ENCODE data around the gene RHOT2. TPM values are rescaled to one million over a fixed set of nuclear protein-coding genes. Genes with fewer than 3 reads are reported as not detected.
"Not testable (repeated sequence)": the region's sequence is repeated elsewhere in the genome, so short reads cannot be mapped to it uniquely, and the experiment has no call there.

RHOT2 gene
- total RNA-seq, 1 donor from 2014 or later: 156 TPM

DNA sequence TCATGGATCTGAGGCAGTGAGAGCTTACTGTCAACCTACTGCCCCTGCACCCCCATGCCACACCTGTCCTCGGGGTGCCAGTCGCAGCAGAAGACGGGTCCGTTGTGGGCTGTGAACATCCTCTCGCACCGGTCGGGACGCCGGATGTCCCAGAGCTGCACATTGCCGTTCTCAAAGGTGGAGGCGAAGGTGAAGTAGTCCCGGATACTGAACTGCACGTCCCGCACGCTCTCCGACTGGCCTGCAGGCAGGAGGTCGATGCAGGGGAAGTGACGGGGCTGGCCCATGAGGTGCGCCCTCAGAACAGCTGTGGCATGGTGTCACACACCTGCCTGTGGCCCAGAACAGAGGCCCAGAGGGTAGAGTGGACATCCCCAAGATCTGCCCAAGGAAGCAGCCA is 19.6 kb downstream of the RHOT2 start:
- H3K27ac Mint-ChIP-seq: no peak overlapping the region
- peaks cover 11% of the 10 kb centered on the region for H3K4me1 Mint-ChIP-seq (ENCODE audit: low read depth)
- intact Hi-C loops (cut with micrococcal nuclease): no loop called here
- peaks cover 4% of the 10 kb centered on the region for H3K27me3 Mint-ChIP-seq (ENCODE audit: low read depth)
- no peaks in the 10 kb centered on the region for H3K9me3 Mint-ChIP-seq
- peaks cover 19% of the 10 kb centered on the region for H3K36me3 Mint-ChIP-seq (ENCODE audit: low read depth)
- no peak overlapping the region for H3K4me3 Mint-ChIP-seq (ENCODE audit: low read depth)
- no peak for DNase-seq (ENCODE audit: low spot score)

DNA sequence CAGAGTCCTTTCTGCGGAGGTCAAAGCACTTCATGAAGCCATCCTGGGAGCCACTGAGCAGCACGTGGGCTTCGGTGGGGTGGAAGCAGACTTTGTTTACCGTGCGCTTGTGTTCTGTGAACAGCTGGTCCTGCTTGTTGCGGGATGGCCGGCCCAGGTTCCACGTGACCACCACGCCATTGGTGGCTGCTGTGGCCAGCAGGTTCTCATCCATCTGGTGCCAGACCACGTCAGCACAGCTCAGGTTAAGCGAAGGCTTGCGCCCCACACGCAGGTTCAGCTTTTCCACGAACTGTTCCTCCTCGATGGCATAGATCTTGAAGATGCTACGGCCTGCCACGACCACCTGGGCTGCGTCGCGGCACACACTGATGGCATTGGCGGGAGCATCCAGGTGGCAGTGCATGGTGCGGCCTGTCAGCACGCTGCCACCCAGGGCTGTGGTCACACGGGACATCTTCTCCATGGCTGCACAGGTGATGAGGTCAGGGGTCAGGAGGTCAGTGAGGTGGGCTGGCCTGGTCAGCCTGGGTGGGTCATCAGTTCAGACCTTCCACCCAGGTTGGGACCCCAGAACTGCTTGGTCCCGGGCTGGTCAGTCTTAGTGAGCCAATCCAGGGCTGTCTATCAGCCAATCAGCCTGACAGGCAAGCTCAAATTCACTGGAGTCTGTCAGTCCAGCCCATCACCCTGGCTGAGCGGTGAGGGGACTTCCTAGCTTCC is 21.4 kb downstream of the RHOT2 start:
- H3K27ac Mint-ChIP-seq: peak overlapping the region; percentile 84
- peak overlapping the region; percentile 91 for H3K4me3 Mint-ChIP-seq (ENCODE audit: low read depth)
- intact Hi-C loops (cut with micrococcal nuclease): no loop called here
- no peaks in the 10 kb centered on the region for H3K9me3 Mint-ChIP-seq
- no peak for DNase-seq (ENCODE audit: low spot score)
- H3K36me3 Mint-ChIP-seq (ENCODE audit: low read depth): peaks cover 13% of the 10 kb centered on the region
- H3K4me1 Mint-ChIP-seq (ENCODE audit: low read depth): peaks cover 9% of the 10 kb centered on the region
- peaks cover 15% of the 10 kb centered on the region for H3K27me3 Mint-ChIP-seq (ENCODE audit: low read depth)

DNA sequence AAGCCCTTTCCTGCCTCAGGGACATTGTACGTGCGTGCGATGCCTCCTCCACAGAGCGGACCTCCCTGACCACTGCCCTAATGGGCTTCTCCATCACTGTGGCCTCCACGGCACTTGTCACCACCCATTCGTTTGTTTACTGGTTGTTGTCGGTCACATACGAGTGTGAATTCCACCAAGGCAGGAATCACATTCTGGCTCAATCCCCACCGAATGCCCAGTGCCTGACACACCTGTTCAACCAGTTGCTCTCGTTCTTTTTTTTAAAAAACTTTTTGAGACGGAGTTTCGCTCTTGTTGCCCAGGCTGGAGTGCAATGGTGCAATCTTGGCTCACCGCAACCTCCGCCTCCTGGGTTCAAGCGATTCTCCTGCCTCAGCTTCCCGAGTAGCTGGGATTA is 23.3 kb downstream of the RHOT2 start:
- peaks cover 15% of the 10 kb centered on the region for H3K27me3 Mint-ChIP-seq (ENCODE audit: low read depth)
- H3K36me3 Mint-ChIP-seq (ENCODE audit: low read depth); DNase-seq (ENCODE audit: low spot score); intact Hi-C loops (cut with micrococcal nuclease); H3K9me3 Mint-ChIP-seq: not testable (repeated sequence)
- peaks cover 13% of the 10 kb centered on the region for H3K4me1 Mint-ChIP-seq (ENCODE audit: low read depth)
- peak overlapping the region; percentile 70 for H3K27ac Mint-ChIP-seq
- H3K4me3 Mint-ChIP-seq (ENCODE audit: low read depth): peak overlapping the region; percentile 91

DNA sequence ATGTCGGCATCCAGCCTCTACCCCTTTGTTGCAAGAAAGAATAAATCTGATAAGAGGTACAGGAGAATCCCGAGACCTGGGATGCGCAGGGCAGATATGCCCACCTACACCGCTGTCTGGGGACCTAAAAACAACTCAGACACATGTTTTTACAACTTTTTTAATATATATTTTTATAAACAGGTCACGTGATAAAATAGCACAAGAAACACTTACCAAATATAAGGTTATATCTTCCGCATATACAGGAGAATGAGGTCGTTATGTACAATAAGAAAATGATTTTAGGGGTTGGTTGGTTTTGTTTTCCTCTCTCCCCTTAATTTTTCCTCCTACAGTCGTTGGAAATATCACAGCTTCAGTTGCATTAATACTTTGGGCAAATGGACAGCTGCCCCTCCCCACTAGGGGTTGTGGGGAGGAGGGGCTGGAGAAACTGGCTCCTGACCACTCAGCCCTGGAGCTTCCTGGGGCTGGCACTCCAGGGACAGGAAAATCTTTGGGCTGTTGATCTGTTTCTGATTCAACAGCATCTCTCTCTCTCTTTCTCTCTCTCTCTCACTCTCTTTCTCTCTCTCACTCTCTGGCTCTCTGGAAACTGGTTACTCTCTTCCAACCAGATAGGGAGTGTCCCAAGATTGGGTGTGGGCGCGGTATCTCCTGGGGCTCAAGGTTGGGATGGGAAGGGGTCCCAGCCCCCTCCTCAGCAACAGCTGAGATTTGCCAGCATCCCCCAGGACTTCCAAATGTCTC is 24.6 kb downstream of the RHOT2 start:
- peaks cover 15% of the 10 kb centered on the region for H3K27me3 Mint-ChIP-seq (ENCODE audit: low read depth)
- no peaks in the 10 kb centered on the region for H3K9me3 Mint-ChIP-seq
- peak overlapping the region; percentile 47 for H3K4me3 Mint-ChIP-seq (ENCODE audit: low read depth)
- H3K36me3 Mint-ChIP-seq (ENCODE audit: low read depth): peaks cover 6% of the 10 kb centered on the region
- H3K27ac Mint-ChIP-seq: no peak overlapping the region
- H3K4me1 Mint-ChIP-seq (ENCODE audit: low read depth): peaks cover 13% of the 10 kb centered on the region
- no peak for DNase-seq (ENCODE audit: low spot score)
- intact Hi-C loops (cut with micrococcal nuclease): no loop called here

DNA sequence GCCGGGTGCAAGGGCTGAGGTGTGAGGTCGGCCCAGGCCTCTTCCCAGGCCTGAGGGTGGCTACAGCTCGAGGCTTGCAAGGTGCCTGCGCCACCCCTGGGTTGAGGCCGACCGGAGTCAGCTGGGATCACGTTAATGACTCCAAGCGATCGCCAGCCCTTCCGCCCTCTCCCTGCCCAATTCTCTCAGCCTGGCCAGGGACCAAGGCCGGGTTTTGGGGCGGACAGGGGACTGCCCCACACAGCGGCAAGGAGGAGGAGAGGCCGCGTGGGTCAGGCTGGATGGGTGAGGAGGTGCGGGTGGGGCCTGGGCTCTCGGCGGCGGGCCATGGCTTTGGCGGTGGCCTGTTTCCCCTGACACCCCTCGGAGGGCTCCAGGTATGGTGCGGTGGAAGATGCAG is 25.4 kb downstream of the RHOT2 start:
- no peaks in the 10 kb centered on the region for H3K9me3 Mint-ChIP-seq
- H3K27ac Mint-ChIP-seq: no peak overlapping the region
- DNase-seq (ENCODE audit: low spot score): no peak
- peaks cover 6% of the 10 kb centered on the region for H3K36me3 Mint-ChIP-seq (ENCODE audit: low read depth)
- intact Hi-C loops (cut with micrococcal nuclease): no loop called here
- H3K4me3 Mint-ChIP-seq (ENCODE audit: low read depth): peak overlapping the region; percentile 39
- H3K27me3 Mint-ChIP-seq (ENCODE audit: low read depth): peaks cover 15% of the 10 kb centered on the region
- H3K4me1 Mint-ChIP-seq (ENCODE audit: low read depth): peaks cover 13% of the 10 kb centered on the region

DNA sequence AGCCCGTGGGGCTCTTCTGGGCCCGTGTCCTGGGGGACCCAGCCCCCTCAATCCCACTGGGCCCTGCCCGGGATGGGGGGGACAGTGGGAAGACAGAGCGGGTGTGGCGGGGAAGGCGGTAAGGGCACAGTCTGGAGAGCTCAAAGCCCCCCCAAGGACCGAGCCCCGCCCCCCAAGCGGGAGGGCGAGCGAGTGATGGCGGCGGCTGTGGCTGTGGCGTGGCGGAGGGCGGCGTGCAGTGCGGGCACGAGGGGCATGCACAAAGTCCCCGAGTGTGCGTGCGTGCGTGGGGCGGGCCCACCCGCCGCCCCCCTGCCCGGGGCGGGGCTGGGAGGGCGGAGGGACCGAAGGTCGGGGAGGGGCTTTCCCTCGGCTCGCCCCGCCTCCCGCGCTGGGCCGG is 25.8 kb downstream of the RHOT2 start:
- H3K4me3 Mint-ChIP-seq (ENCODE audit: low read depth): no peak overlapping the region
- H3K9me3 Mint-ChIP-seq: no peaks in the 10 kb centered on the region
- H3K4me1 Mint-ChIP-seq (ENCODE audit: low read depth): peaks cover 13% of the 10 kb centered on the region
- no peak overlapping the region for H3K27ac Mint-ChIP-seq
- H3K36me3 Mint-ChIP-seq (ENCODE audit: low read depth): peaks cover 6% of the 10 kb centered on the region
- DNase-seq (ENCODE audit: low spot score): no peak
- H3K27me3 Mint-ChIP-seq (ENCODE audit: low read depth): peaks cover 15% of the 10 kb centered on the region
- intact Hi-C loops (cut with micrococcal nuclease): no loop called here

DNA sequence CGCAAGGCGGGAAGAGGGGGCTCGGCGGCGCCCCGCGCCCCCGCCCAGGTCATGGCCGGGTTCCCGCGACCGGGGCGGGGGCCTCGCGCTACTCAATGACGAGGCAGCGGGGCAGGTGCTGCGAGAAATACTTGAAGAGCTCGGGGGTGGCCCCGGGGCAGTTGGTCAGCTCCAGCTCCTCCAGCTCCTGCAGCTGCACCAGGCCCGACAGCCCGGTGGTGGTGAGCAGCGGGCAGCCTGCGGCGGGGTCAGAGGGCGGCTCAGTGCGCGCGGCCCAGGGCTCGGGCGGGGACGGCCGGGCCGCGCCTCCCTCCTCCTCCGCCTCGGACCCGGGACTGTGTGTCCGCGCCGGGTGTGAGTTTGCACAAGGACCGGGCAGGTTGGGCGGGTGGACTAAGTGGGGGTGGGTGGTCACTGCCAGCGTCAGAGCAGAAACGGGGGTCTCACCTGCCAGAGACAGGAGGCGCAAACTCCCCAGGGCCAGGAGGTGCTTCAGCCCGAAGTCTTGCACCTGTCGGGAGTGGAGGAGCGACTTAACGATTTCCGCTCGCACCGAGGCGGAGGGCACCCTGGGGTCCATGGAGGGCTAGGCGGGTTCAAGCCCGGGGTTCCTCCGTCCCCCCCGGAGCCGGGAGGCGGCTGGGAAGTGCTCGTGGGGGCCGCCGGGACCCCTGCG is 26.4 kb downstream of the RHOT2 start:
- DNase-seq (ENCODE audit: low spot score): no peak
- Mint-ChIP-seq H3K9me3 (no peaks in the 10 kb centered on the region), H3K27ac (no peak overlapping the region), H3K36me3 (ENCODE audit: low read depth) (peaks cover 6% of the 10 kb centered on the region), H3K4me3 (ENCODE audit: low read depth) (peak overlapping the region; percentile 51), H3K27me3 (ENCODE audit: low read depth) (peaks cover 15% of the 10 kb centered on the region), H3K4me1 (ENCODE audit: low read depth) (peaks cover 8% of the 10 kb centered on the region)
- intact Hi-C loops (cut with micrococcal nuclease): no loop called here

DNA sequence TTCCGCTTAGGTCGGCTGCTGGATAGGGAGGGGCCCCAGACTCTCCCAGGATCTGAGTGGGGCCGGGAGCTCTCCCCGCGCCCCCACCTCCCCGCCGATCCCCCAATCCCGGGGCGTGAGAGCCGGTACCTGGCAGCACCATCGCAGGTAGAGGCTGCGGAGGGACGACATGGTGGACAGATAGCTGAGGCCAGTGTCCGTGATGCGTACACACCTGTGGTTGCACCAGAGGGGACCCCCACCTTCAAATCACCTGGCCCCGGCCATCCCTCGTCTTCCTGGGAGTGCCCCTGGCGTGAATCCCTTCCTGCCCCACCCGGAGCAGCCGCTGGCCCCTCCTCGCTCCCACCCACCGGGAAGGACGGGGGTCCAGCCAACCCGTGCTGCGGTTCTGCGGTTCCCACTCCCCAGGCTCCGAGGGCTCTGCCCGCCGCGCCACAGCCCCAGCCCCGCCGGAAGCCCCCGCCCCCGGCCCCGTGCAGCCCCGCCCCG is 27.0 kb downstream of the RHOT2 start:
- Mint-ChIP-seq H3K27ac (no peak overlapping the region), H3K9me3 (no peaks in the 10 kb centered on the region), H3K27me3 (ENCODE audit: low read depth) (peaks cover 15% of the 10 kb centered on the region), H3K4me3 (ENCODE audit: low read depth) (no peak overlapping the region), H3K36me3 (ENCODE audit: low read depth) (peaks cover 6% of the 10 kb centered on the region), H3K4me1 (ENCODE audit: low read depth) (peaks cover 6% of the 10 kb centered on the region)
- DNase-seq (ENCODE audit: low spot score): no peak
- intact Hi-C loops (cut with micrococcal nuclease): no loop called here

DNA sequence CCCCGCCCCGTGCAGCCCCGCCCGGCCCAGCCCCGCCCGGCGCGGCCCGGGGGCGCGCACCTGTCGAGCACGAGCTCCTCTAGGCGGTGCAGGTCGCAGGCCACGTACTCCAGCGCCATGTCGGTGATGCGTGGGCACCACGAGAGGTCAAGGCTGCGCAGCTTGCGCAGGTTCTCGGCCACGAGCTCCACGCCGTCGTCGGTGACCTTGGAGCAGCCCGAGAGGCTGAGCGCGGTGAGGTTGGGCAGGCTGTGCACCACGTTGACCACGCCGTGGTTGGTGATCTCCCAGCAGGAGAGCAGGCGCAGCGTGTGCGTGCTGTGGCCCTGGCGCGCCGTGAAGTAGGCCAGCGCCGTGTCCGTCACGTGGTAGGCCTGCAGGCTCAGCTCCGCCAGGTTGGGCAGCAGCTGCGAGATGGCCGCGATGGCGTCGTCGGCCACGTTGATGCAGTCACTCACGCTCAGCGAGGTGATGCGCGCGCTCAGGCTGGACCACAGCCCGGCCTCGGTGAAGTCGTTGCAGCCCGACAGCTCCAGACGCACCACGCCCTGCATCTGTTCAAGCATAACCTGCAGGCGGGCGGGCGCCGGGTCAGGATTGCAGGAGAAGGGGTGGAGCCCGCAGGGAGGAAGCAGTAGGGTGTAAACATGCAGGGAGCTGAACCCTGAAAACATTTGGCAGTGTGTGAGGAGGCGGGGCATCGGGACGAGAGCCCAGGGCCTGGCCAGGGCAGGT is 27.6 kb downstream of the RHOT2 start:
- peak overlapping the region; percentile 76 for H3K4me3 Mint-ChIP-seq (ENCODE audit: low read depth)
- no peaks in the 10 kb centered on the region for H3K9me3 Mint-ChIP-seq
- peaks cover 6% of the 10 kb centered on the region for H3K4me1 Mint-ChIP-seq (ENCODE audit: low read depth)
- peak overlapping the region; percentile 46 for H3K27ac Mint-ChIP-seq
- H3K27me3 Mint-ChIP-seq (ENCODE audit: low read depth): peaks cover 15% of the 10 kb centered on the region
- H3K36me3 Mint-ChIP-seq (ENCODE audit: low read depth): peaks cover 3% of the 10 kb centered on the region
- DNase-seq (ENCODE audit: low spot score): peak; percentile 67
- intact Hi-C loops (cut with micrococcal nuclease): no loop called here

DNA sequence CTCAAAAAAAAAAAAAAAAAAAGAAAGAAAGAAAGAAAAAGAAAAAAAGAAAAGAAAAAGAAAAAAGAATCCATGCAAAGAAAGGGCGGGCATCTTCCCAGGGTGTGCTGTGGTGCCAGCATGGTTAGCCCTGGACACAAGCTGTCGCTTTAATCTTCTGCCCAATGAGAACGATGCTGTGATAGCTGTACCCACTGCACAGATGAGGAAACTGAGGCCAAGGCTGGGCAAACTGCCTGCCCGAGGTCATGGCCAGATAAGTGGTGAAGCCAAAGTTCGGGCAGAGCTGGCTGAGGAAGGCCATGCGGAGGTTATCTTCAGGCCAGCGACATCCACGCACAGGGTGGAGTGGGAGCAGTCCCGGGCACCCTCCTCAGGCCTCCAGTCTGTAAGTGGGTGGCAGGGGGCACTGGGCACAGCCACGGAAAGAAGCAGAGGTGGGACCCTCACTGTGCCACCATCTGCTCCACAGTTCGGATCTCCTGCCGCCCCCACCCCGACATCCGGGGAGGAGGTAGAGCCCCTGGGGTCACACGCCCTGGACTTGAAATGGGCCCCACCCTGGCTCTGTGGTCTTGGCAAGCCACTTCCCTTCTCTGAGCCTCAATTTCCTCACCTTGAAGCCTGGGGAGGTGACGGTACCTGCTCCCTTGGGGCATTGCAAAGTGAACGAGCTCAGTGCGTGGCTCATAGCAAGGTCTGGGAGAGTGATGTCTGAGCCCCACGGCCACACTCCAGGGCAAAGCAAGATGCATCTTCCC is 31.2 kb downstream of the RHOT2 start:
- intact Hi-C loops (cut with micrococcal nuclease): no loop called here
- peaks cover 6% of the 10 kb centered on the region for H3K4me1 Mint-ChIP-seq (ENCODE audit: low read depth)
- no peaks in the 10 kb centered on the region for H3K9me3 Mint-ChIP-seq
- H3K4me3 Mint-ChIP-seq (ENCODE audit: low read depth): no peak overlapping the region
- no peak overlapping the region for H3K27ac Mint-ChIP-seq
- no peaks in the 10 kb centered on the region for H3K36me3 Mint-ChIP-seq (ENCODE audit: low read depth)
- DNase-seq (ENCODE audit: low spot score): no peak
- peaks cover 13% of the 10 kb centered on the region for H3K27me3 Mint-ChIP-seq (ENCODE audit: low read depth)

DNA sequence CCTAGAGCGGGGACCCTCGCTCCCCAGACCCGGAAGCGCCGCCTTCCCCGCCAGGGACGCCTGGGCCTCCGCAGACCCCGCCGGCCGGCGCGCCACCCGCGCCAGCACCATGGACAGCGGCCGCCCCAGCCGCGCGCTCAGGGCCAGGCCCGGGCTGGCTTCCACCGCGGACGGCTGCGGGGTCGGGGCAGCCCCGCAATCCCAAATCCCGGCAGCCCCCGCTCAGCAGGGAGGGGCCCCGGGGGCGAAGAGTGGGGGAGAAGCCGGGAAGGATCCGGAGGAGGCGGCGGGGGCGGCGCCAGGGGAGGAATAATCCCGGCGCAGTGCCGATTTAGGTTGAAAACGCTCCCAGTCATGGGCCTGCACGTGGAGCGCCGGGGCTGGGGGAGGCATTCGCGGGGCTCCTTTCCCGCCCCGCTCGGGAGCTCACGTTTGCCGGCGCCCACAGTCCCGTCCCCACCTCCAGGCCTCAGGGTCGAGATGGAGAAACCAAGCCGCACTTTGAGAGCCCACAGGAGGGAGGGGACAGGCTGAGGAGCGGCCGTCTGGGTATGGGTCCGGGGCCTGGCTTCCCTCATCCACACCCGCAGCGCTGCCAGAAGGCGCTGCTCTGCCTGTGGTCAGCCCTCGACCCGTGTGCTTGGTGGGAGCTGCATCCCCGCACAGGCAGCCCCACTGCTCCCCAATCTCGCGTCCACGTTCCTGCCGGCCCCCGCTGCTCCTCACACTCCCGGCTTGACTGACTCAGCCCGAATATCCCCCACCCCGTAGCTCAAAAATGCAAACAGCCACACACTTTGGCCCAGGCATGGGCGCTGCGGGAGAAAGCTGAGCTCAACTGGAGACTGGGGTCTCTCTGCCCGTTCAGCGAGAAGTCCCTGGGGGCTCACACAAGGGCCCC is 33.0 kb downstream of the RHOT2 start:
- intact Hi-C loops (cut with micrococcal nuclease): no loop called here
- Mint-ChIP-seq H3K4me3 (ENCODE audit: low read depth) (no peak overlapping the region), H3K9me3 (no peaks in the 10 kb centered on the region)

More for the DNA sequence above, 33.0 kb downstream of the RHOT2 start:
- Mint-ChIP-seq H3K27me3 (ENCODE audit: low read depth) (peaks cover 13% of the 10 kb centered on the region), H3K36me3 (ENCODE audit: low read depth) (no peaks in the 10 kb centered on the region), H3K4me1 (ENCODE audit: low read depth) (no peaks in the 10 kb centered on the region), H3K27ac (no peak overlapping the region)
- peak; percentile 38 for DNase-seq (ENCODE audit: low spot score)

Data from activated T-helper 2 cell treated with anti-CD3 and anti-CD28 coated beads, Interferon-gamma antibody, Interleukin-2, Interleukin-4, amounts not matched to agents 10 μg/mL and 5 μg/mL and 100 μg/mL, durations not matched to agents 14 hours and 24 hours and 36 hours (primary cell).